RWPE1 (cell line): ENCODE data around the gene KIT.

Source experiments
- CTCF ChIA-PET: fragments of 350-600 bp; sonication (Branson Sonifier 250); formaldehyde crosslinking; extraction: SDS; loops from one replicate; lab custom pipeline; 2021; lab: Yijun Ruan, JAX
- POLR2A ChIA-PET: fragments of 400-600 bp; formaldehyde crosslinking; extraction: SDS; loops from one replicate; lab custom pipeline; 2020; ENCODE audit warnings: antibody characterized with exemption; ENCODE audit not compliant: low non-redundant PET; lab: Yijun Ruan, JAX
- DNase-seq: peaks from one replicate; pipeline ENCODE4 v3.0.0; 2012; ENCODE audit warnings: low spot score
- H3K27ac ChIP-seq: fragments of 450-650 bp; 2 replicates; pipeline ENCODE4 v1.5.1; 2017
- TF ChIP-seq, protein P1 (sequence below): fragments of 450-650 bp; conservative IDR thresholded peaks from 2 replicates; pipeline ENCODE4 v1.5.1; 2017; ENCODE audit warnings: low read depth, mild to moderate bottlenecking

The KIT gene

GRCh38 chr4:54662901-54663585 lies 5.3 kb downstream of the KIT start:
- CTCF ChIA-PET, result interaction anchor here (0.6 kb wide), 1 partner anchor 975 kb away, joined by 4 read pairs; no protein-coding TSS in a partner anchor

DNA sequence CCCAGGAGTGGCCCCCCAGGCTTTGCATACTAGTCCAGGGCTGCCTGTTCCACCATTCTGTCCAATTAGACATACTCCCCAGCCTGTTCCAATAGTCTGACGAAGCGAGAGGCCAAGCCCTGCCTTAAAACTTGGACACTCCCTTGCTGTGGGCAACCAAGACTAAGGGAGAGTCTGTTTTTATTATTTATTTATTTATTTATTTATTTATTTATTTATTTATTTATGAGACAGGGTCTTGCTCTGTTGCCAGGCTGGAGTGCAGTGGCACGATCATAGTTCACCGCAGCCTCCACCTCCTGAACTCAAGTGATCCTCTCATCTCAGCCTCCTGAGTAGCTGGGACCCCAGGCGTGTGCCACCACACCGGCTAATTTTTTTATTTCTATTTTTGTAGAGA lies 6.6 kb downstream of the KIT start:
- no peak overlapping the region for H3K27ac ChIP-seq
- CTCF ChIA-PET, result no interaction called here
- DNase-seq, result no peak
- POLR2A ChIA-PET, result no interaction called here
- TF ChIP-seq, protein P1, sequence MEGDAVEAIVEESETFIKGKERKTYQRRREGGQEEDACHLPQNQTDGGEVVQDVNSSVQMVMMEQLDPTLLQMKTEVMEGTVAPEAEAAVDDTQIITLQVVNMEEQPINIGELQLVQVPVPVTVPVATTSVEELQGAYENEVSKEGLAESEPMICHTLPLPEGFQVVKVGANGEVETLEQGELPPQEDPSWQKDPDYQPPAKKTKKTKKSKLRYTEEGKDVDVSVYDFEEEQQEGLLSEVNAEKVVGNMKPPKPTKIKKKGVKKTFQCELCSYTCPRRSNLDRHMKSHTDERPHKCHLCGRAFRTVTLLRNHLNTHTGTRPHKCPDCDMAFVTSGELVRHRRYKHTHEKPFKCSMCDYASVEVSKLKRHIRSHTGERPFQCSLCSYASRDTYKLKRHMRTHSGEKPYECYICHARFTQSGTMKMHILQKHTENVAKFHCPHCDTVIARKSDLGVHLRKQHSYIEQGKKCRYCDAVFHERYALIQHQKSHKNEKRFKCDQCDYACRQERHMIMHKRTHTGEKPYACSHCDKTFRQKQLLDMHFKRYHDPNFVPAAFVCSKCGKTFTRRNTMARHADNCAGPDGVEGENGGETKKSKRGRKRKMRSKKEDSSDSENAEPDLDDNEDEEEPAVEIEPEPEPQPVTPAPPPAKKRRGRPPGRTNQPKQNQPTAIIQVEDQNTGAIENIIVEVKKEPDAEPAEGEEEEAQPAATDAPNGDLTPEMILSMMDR, result no peak

More at GRCh38 chr4:54662901-54663585, 5.3 kb downstream of the KIT start:
- POLR2A ChIA-PET, result no interaction called here
- TF ChIP-seq, protein P1, result no peak
- H3K27ac ChIP-seq, result no peak overlapping the region
- DNase-seq, result no peak

- POLR2A ChIA-PET, result no interaction called here
- DNase-seq, result no peak
- TF ChIP-seq, protein P1, result no peak
- H3K27ac ChIP-seq, result no peak overlapping the region
- CTCF ChIA-PET, result no interaction called here
These were observed 10.4 kb downstream of the KIT start for GRCh38 chr4:54668014-54668611.

DNA sequence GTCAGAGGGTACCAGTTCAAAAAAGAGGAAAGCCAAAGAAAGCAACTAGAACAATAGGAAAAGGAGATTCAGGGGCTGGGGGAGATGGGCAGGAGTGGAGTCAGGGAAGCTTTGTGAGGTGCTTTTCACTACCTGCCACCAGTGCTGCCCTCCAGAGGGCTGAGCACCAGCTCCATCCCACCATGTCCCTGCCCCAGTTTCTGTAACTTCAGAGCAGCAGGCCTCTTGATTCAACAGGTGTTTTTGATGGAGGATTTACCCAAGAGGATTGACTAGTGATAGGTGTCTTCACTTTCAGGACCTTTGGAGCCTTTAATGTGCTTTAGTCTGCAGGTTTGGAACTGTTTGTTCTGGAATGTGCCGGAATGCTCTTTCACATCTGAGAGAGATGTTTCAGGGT lies 12.1 kb downstream of the KIT start:
- TF ChIP-seq, protein P1, result no peak
- no peak overlapping the region for H3K27ac ChIP-seq
- ChIA-PET CTCF (no interaction called here), POLR2A (no interaction called here)
- no peak for DNase-seq

DNA sequence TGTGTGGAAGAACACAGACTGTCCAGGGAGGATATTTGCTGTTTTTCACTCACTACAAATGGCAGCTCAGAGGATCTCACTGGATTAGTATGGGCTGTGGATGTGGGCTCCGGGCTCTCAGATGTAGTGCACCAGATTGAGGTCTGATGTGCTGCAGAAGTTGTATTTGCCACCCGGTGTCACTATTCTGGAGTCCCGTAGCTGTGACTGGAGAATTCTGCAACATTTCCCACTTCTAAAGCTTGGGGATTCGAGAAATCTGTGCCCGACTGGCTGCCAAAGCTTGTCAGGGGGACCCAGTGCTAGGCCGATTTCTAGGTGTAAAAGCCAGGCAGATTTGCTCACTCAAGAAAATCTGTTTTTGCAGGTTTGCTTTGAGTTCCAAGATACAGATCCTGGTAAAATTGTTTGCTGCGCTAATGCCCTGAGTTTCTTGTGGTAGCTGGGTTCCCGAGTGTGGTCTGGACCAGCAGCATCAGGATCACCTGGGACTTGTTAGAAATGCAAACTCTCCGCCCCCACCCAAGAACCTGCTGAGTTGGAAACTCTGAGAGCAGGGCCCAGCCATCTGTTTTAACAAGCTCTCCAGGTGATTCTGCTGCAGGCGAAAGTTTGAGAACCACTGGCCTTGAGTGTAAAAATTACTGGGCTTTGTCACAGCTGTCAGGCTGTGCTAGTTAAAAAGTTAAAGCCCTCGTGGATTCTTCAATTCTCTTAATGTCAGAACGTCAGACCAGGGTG lies 18.1 kb downstream of the KIT start:
- DNase-seq, result no peak
- CTCF ChIA-PET, result no interaction called here
- H3K27ac ChIP-seq, result no peak overlapping the region
- POLR2A ChIA-PET, result no interaction called here
- TF ChIP-seq, protein P1, result no peak

DNA sequence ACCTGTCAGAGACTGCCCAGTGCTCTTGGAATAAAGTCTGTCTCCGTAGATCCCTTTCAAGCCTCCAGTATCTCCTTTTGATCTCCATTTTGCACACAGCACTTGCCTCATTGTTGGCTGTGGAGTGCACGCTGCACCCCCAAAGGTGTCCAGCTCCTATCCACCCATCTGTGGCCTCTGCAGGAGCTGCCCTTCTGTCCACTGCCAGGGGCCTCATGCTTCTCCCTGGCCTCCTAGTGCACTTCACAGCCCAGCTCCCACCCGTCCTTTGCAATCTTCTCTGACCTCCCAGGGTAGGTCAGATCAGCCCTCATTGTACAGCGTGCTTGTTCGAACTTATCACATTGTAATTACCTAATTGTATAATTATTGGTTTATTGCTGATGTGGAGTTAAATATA lies 18.9 kb downstream of the KIT start:
- DNase-seq, result no peak
- TF ChIP-seq, protein P1, result no peak
- no peak overlapping the region for H3K27ac ChIP-seq
- POLR2A ChIA-PET, result no interaction called here
- CTCF ChIA-PET, result no interaction called here
